ENCODE measurements around the gene AK5. TPM values are rescaled to one million over a fixed set of nuclear protein-coding genes. Genes with fewer than 3 reads are reported as not detected.

AK5 gene
- total RNA-seq, 1 donor from 2014 or later = 1.8 TPM

DNA sequence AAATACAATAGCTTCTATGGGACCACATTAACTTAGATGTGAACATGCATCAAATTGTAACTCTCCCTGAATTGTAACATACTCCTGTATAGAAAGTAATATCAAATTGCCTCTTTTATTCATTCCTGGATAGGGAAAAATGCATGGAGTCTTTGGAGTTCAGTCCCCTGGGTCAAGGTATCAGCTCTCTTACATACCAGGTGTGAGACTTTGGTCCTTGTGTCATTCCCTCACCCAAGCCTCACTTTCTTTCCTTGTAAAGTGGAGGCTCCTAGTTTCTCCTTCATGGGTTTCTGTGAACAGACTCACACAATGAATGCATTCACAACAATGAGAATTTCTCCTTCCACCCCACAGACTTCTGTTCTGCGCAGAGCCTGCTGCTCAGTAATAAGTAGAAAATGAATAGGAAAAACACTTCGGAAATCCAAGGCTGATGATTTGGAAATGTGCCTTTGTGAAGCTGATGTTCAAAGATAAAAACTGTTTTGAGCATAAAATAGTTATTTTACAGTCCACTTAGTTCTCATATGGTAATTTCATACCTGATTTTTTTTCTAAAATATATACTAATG lies 185.3 kb downstream of the AK5 start:
- no peaks in the 10 kb centered on the region for H3K27me3 ChIP-seq (ENCODE audit: control insufficient read depth, insufficient read depth, low read length)
- H3K4me3 ChIP-seq (ENCODE audit: low read depth, low read length) = no peak overlapping the region
- H3K36me3 ChIP-seq (ENCODE audit: control insufficient read depth, insufficient read depth, low read length) = no peaks in the 10 kb centered on the region
- no peak for DNase-seq (ENCODE audit: low read depth)
- TF ChIP-seq, protein P1, sequence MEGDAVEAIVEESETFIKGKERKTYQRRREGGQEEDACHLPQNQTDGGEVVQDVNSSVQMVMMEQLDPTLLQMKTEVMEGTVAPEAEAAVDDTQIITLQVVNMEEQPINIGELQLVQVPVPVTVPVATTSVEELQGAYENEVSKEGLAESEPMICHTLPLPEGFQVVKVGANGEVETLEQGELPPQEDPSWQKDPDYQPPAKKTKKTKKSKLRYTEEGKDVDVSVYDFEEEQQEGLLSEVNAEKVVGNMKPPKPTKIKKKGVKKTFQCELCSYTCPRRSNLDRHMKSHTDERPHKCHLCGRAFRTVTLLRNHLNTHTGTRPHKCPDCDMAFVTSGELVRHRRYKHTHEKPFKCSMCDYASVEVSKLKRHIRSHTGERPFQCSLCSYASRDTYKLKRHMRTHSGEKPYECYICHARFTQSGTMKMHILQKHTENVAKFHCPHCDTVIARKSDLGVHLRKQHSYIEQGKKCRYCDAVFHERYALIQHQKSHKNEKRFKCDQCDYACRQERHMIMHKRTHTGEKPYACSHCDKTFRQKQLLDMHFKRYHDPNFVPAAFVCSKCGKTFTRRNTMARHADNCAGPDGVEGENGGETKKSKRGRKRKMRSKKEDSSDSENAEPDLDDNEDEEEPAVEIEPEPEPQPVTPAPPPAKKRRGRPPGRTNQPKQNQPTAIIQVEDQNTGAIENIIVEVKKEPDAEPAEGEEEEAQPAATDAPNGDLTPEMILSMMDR (IDR thresholded peaks at IDR 0.05; ENCODE audit: insufficient read depth, low read length, poor library complexity, severe bottlenecking) = no peak

DNA sequence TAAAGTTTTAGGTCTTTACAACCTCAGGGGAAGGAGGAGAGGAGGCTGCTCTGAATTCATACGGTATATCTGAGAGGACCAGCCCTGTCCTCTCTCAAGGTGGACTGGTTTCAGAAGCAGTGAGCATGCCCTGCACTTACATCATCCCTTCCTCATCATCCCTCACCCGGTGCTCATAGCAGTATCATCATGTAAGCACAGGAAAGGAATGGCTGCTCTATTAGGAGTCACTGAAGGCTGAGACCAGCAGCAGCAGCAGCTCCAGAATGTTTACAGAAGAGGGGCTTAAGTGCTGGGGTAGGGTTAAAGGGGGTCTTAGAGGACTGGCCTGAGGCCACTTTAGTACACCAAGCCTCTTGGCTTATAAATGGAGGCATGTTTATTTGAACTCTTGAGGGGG lies 185.9 kb downstream of the AK5 start:
- Histone ChIP-seq H3K4me3 (ENCODE audit: low read depth, low read length) (no peak overlapping the region), H3K27me3 (ENCODE audit: control insufficient read depth, insufficient read depth, low read length) (no peaks in the 10 kb centered on the region), H3K36me3 (ENCODE audit: control insufficient read depth, insufficient read depth, low read length) (no peaks in the 10 kb centered on the region)
- TF ChIP-seq, protein P1 (IDR thresholded peaks at IDR 0.05; ENCODE audit: insufficient read depth, low read length, poor library complexity, severe bottlenecking) = no peak
- DNase-seq (ENCODE audit: low read depth) = no peak

DNA sequence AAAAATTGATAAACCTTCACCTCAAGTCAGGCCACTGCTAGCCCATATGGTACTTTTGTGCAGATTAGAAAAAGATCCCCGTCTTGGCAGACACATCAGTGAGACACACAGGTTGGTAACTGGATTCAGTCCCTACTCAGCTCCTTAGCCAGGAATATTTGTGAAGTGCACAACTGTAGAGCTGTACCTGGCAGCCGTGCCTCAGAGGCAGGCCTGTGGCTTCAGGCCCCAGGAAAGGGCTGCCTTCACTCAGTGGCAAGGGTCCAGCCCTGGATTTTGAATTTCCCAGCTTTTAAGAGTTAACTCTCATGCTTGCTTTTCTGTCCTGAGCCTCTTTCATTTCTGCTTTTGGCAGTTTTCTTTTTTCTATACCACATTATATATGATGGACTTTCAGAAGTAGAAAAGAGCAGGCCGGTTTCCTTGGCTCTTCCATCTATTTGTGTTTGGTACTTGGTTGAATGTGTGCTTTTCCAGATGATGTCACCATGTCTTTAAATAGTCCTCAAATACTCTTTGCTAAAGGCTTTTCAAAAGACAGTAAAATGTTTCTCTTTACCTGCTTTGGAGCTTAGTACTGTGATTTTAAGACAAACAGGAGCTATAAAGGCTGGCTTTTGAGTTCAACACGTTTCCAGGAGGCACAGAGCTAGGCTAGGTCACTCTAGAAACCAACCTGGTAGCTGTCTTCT lies 186.6 kb downstream of the AK5 start:
- Histone ChIP-seq H3K27me3 (ENCODE audit: control insufficient read depth, insufficient read depth, low read length) (no peaks in the 10 kb centered on the region), H3K4me3 (ENCODE audit: low read depth, low read length) (no peak overlapping the region), H3K36me3 (ENCODE audit: control insufficient read depth, insufficient read depth, low read length) (no peaks in the 10 kb centered on the region)
- DNase-seq (ENCODE audit: low read depth) = no peak
- TF ChIP-seq, protein P1 (IDR thresholded peaks at IDR 0.05; ENCODE audit: insufficient read depth, low read length, poor library complexity, severe bottlenecking) = no peak

DNA sequence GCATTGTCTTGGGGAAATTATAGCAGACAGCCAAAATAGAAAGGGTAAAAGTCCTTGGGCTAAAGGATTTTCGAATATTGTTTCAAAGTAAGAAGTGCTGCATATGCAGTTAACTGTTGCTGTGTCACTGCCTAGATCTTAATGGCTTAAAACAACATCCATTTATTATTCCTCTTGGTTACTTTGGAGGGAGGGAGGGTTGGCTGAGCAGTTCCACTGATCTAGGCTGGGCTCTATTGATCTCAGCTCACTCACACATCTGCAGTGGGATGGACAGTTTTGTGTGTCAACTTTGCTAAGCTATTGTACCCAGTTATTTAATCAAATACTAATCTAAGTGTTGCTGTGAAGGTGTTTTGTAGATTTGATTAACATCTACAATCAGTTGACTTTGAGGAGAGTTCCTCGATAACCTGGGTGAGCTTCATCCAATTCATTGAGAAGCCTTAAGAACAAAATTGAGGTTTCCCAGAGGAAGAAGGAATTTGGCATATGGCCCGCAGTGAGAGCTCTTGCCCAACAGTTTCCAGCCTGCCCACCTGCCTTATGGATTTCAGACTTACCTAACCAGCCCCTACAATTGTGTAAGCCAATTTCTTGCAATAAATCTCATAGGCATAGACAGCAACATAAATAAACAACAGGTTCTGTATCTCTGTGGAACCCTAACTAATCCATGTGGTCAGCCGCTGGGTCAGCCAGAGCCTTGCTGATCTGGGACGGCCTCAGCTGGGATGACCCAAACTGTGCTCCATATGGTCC lies 187.3 kb downstream of the AK5 start:
- H3K27me3 ChIP-seq (ENCODE audit: control insufficient read depth, insufficient read depth, low read length) = no peaks in the 10 kb centered on the region
- H3K4me3 ChIP-seq (ENCODE audit: low read depth, low read length) = no peak overlapping the region
- DNase-seq (ENCODE audit: low read depth) = no peak
- TF ChIP-seq, protein P1 (IDR thresholded peaks at IDR 0.05; ENCODE audit: insufficient read depth, low read length, poor library complexity, severe bottlenecking) = no peak
- H3K36me3 ChIP-seq (ENCODE audit: control insufficient read depth, insufficient read depth, low read length) = no peaks in the 10 kb centered on the region

DNA sequence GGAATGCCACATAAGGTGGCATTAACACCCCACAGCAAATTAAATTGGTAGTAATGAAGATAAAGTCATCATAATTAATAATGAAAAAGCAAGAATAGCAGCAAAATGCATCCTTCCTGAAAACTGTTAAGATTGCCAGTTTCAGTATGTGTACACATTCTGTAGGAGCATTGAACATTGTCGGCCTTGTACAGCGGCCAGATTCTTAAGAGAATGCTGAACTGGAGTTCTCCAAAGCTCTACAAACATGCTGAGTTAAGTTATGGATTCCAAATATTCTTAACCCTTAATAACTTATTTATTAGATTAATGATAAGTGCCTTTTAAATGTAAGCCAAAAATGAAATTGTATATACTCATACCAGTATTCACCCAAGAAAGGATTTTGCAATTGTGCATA lies 189.9 kb downstream of the AK5 start:
- Histone ChIP-seq H3K27me3 (ENCODE audit: control insufficient read depth, insufficient read depth, low read length) (no peaks in the 10 kb centered on the region), H3K4me3 (ENCODE audit: low read depth, low read length) (no peak overlapping the region), H3K36me3 (ENCODE audit: control insufficient read depth, insufficient read depth, low read length) (no peaks in the 10 kb centered on the region)
- no peak for DNase-seq (ENCODE audit: low read depth)
- TF ChIP-seq, protein P1 (IDR thresholded peaks at IDR 0.05; ENCODE audit: insufficient read depth, low read length, poor library complexity, severe bottlenecking) = no peak

All from kidney epithelial cell (primary cell).